Left renal cortex interstitium (tissue), 4 donors: ENCODE data around the gene TRAPPC5. TPM values are rescaled to one million over a fixed set of nuclear protein-coding genes. Genes with fewer than 3 reads are reported as not detected.
"Not testable (repeated sequence)": the region's sequence is repeated elsewhere in the genome, so short reads cannot be mapped to it uniquely, and the experiment has no call there.

ENCODE experiments used
- DNase-seq, 4 donors: peaks; one replicate each; pipeline ENCODE4 v3.0.0-alpha.2; 2013; ENCODE audit warnings: low read depth in 4 of 4, low spot score in 2 of 4, missing footprints in 1 of 4
- polyA plus RNA-seq, 4 donors: library from polyadenylated mRNA; unstranded; fragments of 120-200 nt; gene quantifications; one replicate each; pipeline ENCODE4 v1.2.1, GENCODE V29; 2013; ENCODE audit not compliant: insufficient read length in 4 of 4

Gene TRAPPC5
- 10 to 100 TPM; 42.7 to 97.1 (median 59.0) TPM for polyA plus RNA-seq

DNA sequence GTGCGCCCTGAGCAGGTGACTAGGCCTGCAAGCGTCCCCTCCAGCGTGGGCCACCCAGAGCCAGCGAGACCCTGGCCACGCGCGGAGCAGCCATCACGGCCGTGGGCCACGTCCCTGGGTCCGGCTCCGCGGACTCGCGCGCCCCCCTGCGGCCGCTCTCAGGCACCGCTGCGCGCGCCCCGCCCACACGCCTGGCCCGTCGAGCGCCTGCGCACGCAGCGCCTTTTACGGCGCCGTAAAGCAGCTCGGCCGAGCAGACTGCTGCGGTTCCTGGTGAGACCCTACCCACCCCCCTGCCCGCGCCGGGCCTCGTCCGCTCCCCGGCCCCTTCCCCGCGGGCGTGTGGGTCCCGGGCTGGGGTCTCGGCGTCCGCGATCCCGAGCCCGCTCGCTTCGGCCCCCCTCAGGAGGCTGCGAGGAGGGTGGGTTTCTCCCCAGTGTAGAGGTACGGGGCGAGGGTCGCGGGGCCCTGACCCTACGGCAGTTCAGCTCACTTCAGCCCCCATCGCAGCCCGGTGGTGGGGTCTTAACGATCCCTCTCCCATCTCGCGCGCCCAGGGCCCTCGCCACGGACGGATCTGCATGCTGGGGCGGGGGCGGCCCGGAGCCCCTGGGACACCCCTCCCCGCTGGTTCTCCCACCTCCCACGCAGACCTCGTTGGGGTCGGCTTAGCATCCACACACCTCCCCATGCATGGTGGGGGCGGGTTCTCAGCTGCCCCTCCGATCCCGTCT lies at the start of gene TRAPPC5:
Gene TRAPPC5, plus strand, starts transcription at position 228 of the 734 bp plus-strand sequence. CDS start 1,421 bp downstream, outside the sequence.
- DNase-seq: peak; percentile 62 to 84 (median 75)

GRCh38 chr19:7631577-7631976 lies 49.1 kb upstream of the TRAPPC5 start:
- no peak for DNase-seq

DNA sequence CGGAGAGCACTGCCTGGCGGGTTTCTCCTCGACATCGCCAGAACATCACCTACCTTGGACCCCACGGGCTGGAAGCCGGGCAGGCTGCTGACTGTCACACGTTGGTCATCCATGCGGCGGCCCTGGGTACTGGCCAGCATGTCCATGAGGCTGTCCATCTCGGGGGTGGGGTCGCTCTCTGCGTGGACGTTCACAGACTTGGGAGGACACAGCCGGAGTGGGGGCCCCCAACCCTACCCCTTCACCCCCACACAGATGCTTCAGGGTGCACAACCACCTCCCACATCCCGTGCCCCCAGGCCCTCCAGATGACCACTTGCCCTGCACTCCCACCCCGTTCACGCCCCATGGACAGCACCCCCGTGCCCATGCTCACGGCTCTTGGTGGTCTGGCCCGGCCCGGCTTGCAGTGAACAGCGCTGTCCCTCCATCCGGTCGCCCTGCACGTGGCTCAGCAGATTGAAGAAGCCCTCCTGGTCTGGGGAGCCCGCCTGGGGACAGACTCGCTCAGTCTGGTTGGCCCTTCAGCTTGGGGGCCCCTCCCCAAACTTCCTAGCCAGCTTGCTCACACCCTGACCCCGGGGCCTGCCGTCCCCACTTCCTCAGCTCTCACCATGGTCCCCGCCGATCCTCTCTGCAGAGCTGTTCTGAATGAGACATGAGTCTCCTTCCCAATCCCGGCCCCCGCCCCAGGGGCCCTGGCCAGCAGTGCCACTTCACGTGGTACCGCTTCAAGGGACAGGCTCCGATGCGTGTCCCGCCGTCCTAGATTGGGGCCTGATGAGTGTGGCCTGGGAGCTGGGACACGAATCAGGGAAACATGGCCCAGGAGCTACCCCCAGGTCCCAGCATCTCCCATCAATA lies 48.1 kb upstream of the TRAPPC5 start:
- no peak for DNase-seq

DNA sequence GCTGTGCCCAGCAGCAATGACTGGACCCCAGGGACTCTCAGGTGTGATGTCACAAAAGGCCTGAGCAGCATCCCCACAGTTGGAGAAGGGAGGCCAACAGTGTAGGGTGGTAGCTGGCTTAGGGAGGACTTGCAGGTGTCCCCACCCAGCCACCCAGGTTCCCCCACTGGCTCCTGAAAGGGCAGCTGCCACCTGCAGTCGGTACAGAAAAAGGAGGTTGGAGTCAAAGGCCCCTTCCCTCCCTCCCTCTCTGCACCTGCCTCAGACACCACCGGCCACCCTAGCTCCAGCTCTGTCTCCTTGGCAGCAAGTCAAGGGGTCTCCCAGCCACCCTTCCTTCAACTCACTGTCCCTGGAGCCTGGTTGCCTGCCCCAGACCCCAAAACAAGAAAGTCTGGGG lies 46.9 kb upstream of the TRAPPC5 start, which contains the start of gene PCP2:
Gene PCP2, minus strand, starts transcription at position 22 of the 400 bp plus-strand sequence. CDS start 262 bp downstream, outside the sequence.
- DNase-seq: no peak

DNA sequence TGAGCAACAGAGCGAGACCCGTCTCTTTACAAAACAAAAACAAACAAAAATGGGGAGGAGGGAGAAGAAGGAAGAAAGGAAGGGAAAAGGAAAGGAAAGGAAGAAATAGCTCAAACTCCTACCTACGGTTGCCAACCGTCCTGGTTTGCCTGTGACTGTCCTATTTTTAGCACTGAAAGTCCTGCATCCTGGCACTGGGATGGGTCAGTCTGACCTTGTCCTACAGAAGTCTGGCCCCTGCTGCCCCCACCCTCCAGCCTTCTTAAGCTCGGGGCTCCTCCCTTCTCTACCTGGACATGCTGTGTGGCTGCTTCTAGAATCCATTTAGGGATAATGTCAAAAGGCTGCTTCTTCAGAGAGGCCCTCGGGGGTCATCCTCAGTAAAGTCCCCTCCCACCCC lies 45.0 kb upstream of the TRAPPC5 start:
- DNase-seq: no peak

- DNase-seq: no peak
Observed at GRCh38 chr19:7636317-7636690, 44.3 kb upstream of the TRAPPC5 start.

DNA sequence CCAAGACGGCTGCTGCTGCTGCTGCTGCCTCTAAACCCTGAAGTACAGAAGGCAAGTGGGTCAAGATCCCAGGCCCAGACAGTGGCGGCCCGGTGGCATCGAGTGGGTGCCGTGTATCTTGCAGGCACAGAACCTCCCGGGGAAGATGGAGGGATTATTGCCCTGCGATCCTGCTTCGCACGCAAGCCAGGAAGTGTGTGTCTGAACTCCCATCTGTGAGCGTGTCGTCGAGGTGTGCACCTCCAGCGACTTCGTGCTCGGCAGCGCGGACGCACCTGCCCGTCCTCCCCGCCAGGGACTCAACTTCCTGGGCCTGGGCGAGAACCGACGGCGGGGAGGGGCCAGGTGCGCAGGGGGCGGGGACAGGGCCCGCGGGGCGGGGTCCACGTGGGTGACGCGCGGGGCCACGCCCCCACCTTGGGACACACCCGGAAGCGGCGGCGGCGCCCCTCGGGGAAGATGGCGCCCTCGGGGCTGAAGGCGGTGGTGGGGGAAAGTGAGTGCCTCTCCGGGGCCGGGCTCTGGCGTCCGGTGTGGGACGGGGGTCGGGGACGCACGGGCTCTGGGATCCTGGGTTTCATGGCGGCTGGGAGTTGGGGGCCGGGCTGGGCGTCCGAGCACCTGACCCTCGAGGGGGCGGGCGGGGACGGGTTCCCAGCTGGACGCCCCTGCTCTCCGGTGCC lies 43.8 kb upstream of the TRAPPC5 start, which contains the start of gene STXBP2:
Gene STXBP2, plus strand, starts transcription at position 420 of the 683 bp plus-strand sequence. Its CDS starts 40 bp downstream, at position 460.
- DNase-seq: peak in 1 of 4 donors; percentile 37

DNA sequence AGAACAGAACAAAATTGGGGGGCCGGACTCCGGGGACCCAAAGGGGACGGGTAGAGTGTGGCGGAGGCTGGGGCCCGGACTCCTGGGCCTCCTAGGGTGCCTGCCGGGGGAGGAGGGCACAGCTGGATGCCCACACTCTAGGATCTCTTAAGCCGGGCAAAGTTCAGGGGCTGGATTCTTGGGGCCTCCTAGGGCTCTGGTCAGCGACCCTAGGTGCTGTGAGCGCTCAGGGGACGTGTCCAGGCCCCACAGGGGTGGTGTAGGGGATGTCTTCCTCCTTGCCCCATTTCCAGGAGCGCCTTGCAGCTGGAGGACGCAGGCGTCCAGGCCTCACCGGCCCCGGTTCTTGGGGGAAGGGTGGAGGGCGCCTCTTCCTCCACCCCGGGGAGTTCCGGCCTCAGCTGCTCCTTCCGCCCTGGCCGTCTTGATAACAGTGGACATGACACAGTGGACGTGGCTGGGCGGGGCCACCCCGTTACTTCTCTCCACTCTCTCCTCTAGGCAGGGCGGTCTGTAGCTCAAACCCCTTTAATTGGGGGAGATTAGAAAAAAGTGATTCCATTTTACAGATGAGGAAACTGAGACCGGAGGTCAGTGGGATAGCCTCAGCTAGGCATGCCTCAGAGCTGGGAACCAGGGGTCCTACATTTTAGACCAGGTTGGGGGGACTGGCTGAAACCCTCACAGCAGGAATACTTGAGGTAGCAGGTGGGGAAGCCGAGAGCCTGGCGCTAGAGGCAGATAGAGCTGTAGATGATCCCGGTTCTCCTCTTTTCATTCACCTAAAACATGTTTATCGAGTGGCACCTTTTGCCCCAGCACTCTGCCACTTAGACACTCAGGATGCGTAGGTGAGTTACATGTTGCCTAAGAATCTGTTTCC lies 43.0 kb upstream of the TRAPPC5 start:
- DNase-seq: no peak

GRCh38 chr19:7638802-7639465 lies 41.7 kb upstream of the TRAPPC5 start:
- DNase-seq: no peak

DNA sequence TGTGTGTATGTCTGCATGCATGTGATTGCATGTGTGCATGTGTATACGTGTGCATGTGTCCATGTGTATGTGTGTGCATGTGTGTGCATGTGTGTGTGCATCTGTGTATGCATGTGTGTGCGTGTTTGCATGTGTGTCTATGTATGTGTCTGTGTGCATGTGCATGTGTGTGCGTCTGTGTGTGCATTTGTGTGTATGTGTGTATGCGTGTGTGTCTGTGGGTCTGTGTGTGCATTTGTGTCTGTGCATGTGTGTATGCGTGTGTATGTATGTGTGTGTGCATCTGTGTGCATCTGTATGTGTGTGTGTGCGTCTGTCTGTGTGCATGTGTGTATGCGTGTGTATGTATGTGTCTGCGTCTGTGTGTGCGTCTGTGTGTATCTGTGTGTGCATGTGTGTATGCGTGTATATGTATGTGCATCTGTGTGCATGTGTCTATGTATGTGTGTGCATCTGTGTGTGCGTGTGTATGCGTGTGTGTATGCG lies 40.7 kb upstream of the TRAPPC5 start:
- DNase-seq: no peak

DNA sequence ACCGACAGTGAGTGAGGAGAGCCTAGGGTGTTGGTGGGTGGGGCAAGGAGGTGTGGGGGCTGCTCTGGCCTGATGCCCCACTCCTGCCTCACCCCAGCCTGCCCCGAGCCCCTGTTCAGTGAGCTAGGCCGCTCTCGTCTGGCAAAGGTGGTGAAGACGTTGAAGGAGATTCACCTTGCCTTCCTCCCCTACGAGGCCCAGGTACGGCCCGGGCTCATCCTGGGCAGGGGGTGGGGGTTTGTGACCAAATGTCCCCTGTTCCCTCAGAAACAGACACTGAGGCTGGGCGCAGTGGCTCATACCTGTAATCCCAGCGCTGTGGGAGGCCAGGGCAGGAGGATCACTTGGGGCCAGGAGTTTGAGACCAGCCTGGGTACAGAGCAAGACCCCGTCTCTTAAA lies 39.8 kb upstream of the TRAPPC5 start:
- no peak for DNase-seq

DNA sequence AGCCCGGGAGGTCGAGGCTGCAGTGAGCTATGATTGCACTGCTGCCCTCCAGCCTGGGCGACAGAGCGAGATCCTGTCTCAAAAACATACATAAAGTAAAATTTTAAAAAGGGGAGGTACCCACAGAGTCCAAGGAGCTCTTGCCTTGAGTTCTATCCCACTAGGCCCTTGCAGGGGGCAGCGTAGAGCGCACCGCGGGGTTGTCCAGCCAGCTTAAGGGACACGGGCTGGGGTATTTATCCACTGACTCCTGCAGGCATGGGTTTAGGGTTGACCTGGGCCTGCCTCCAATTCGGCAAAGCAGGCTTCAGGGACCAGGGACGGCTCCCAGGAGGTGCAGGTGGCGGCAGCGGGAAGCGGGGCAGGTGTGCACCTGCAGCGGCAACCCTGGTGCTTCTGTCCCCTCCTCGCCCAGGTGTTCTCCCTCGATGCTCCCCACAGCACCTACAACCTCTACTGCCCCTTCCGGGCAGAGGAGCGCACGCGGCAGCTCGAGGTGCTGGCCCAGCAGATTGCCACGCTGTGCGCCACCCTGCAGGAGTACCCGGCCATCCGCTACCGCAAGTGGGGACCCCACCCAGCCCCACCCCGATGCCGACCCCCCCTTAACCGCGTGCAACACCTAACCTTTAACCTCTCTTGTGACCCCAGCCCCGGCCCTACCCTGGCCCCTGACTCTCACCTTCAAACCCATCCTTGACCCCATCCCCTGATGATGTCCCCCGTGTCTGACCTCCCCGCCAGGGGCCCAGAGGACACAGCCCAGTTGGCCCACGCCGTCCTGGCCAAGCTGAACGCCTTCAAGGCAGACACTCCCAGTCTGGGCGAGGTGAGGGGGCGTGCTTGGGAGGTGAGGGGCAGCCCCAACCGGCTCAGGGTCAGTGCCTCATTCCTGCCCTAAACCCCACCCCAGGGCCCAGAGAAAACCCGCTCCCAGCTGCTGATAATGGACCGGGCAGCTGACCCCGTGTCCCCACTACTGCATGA lies 39.0 kb upstream of the TRAPPC5 start:
- no peak for DNase-seq

DNA sequence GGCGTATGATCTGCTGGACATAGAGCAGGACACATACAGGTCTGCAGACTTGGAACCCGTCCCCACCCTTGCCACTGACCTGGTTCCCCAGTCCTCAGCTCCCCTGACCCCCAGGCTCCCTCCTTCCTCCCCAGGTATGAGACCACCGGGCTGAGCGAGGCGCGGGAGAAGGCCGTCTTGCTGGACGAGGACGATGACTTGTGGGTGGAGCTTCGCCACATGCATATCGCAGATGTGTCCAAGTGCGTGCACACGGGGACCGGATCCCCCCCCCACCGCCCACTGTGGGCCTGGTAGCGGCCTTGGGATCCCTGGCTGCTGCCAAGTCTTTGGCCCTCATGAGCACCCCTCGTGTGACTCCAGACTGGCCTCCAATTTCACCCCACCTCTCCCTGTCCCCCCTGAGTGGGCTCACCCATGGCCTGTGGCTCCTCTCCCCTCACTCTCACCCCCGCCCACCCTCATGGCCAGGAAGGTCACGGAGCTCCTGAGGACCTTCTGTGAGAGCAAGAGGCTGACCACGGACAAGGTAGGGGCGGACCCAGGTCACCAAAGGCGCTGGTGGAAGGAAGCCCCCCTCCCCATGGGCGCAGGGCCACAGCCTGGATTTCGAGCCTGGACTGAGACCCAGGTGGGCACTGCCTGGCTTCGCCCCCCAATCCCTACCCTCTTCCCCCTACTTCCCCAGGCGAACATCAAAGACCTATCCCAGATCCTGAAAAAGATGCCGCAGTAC lies 38.2 kb upstream of the TRAPPC5 start:
- no peak for DNase-seq

GRCh38 chr19:7643031-7643415 lies 37.6 kb upstream of the TRAPPC5 start:
- no peak for DNase-seq

DNA sequence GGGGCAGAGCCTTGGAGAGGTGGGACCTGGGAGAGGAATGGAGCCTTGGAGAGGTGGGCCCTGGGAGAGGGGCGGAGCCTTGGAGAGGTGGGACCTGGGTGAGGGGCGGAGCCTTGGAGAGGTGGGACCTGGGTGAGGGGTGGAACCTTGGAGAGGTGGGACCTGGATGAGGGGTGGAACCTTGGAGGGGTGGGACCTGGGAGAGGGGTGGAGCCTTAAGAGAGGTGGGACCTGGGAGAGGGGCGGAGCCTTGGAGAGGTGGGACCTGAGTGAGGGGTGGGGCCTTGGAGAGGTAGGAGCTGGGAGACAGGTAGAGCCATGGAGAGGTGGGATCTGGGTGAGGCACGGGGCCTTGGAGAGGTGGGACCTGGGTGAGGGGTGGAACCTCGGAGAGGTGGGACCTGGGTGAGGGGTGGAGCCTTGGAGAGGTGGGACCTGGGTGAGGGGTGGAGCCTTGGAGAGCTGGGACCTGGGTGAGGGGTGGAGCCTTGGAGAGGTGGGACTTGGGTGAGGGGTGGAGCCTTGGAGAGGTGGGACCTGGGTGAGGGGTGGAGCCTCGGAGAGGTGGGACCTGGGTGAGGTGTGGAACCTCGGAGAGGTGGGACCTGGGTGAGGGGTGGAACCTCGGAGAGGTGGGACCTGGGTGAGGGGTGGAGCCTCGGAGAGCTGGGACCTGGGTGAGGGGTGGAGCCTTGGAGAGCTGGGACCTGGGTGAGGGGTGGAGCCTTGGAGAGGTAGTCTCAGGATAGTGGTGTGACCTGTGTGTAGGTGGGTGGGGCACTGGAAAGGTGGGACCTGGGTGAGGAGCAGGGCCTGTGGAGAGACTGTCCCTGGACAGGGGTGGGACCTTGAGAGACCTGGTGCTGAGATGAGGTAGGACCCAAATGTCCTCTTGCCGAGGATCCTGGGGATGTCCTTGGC lies 36.7 kb upstream of the TRAPPC5 start:
- not testable (repeated sequence) for DNase-seq

GRCh38 chr19:7644550-7644877 lies 36.1 kb upstream of the TRAPPC5 start:
- DNase-seq: no peak
